T-helper 9 cell (primary cell): ENCODE measurements around the gene ZNF385D.

ENCODE experiments used
- DNase-seq: peaks from one replicate; pipeline ENCODE4 v3.0.0-alpha.2; 2020
- total RNA-seq, 2 donors: gene quantifications; one replicate each; lab custom pipeline; 2026; lab: John Stamatoyannopoulos, UW

The ZNF385D gene, protein sequence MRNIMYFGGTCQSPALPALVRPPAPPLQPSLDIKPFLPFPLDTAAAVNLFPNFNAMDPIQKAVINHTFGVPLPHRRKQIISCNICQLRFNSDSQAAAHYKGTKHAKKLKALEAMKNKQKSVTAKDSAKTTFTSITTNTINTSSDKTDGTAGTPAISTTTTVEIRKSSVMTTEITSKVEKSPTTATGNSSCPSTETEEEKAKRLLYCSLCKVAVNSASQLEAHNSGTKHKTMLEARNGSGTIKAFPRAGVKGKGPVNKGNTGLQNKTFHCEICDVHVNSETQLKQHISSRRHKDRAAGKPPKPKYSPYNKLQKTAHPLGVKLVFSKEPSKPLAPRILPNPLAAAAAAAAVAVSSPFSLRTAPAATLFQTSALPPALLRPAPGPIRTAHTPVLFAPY
- 0 reads per million in 2 donors for total RNA-seq

DNA sequence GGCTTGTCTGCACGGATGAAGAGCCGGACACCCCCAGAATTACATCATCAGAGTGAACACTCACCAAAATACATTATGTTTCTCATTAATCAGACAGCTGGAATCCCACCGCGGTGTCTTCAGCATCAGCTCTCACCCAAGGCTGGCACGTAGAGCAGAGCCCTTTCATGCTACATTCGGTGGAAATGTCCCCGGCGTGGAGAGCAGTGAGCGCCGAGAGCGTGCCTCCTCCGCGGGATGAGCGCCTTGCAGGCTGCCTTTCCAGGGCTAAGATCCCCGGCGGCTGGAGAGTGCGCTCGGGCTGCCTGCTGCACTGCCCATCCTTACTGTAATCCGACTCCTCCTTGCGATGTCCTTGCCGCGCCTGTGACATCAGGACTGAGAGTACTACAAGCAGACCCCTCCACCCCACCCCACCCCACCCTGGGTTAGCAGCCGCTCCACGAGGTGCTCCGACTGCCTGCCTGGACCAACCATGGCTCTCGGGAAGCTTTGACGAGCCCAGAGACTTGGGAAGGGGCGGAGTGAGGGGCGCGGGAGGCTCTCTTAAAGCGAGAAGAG is at the start of gene ZNF385D:
ZNF385D (minus strand) TSS at position 380 of the 561 bp plus-strand sequence; CDS start at position 86, 294 bp downstream.
- DNase-seq: no peak

DNA sequence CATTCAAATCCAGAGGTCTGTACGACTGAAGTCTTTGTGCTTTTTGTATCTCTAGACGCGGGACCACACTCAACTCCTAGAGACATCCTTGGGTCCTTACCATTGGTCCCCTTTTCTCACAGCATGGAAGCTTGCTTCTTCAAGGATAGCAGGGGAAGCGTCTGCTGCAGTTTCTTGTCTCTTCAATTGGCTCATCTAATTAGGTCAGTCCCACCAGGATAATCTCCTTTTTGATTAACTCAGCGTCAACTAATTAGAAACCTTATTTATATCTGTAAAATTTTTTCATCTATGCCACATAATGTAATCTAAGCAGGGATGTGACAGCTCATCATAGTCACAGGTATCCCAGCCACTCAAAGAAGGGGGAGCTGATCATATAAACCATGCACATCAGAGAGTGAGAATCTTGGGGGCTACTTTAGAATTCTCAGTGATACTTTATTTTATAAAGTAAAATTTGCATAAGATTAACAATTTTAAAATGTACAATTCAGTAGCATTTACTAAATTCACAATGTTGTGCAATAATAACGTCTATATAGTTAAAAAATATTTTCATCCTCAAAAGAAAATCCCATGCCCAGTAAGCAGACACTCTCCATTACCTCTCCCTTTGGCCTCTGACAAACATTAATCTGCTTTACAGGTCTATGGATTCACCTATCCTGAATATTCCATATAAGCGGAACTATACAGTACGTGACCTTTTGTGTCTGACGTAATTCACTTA is 47.5 kb upstream of the ZNF385D start:
- DNase-seq: no peak

DNA sequence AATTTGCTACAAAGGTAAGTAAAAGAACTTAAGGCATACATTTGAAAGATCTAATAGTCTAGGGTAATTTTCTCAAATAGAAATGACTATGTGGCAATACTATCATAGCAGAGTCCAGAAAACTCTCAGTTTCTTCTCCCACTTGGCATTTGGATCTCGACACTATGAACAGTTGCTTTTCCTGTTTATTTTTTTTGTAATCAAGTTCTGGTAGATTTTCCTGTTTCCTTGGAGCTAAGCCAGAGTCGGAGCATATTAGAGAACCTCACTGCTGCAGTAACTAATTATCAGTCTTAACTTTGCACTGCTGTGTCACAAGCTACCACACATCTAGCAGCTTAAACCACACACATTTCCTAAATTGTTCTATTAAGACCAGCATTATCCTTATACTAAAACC is 44.9 kb upstream of the ZNF385D start:
- DNase-seq: no peak

DNA sequence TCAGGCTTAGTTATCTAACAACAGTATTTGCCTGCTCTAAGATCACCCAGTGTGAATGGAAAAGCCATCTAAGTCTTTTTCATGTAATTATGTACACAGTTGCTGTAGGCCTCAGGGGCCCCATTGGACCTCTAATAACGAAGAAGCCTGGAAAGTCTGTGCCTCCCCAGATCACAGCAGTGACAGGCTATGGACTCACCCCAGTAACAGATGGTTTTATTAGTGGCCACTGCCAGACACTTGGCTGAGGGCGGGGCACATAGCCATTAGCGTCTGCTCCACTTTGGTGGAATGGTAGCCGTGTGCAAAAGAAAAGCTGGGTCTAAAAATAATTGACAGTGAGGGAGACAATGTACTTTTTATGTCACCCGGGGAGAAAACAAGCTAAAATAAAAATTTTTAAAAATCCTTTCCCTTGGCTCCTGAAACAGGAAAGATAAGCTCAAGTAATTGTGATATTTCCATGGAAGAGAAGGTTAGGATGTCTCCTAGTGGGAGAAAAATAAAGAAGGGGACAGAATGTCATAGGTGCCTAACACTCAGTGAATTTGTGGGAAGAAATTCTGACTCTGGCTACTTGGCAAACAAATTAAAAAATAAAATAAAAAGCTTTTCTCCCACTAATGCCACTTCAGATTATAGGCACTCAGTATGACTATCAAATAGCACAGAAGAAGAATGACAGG is 44.3 kb upstream of the ZNF385D start:
- DNase-seq: no peak

DNA sequence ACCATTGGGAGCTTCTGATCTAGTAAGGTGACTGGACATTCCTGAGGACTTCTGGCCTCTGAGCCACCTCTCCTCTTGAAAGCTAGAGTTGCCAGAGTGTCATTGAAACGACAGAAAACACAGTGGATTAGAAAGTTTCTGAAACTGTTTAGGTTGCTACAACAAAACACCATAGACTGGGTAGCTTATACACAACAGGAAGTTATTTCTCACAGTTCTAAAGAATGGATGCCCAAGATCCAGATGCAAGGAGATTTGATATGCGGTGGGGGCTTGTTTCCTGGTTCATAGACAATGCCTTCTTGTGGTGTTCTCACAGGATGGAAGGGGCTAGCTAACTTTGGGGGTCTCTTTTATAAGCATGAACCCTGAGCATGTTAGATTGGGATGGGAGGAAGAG is 43.3 kb upstream of the ZNF385D start:
- no peak for DNase-seq

DNA sequence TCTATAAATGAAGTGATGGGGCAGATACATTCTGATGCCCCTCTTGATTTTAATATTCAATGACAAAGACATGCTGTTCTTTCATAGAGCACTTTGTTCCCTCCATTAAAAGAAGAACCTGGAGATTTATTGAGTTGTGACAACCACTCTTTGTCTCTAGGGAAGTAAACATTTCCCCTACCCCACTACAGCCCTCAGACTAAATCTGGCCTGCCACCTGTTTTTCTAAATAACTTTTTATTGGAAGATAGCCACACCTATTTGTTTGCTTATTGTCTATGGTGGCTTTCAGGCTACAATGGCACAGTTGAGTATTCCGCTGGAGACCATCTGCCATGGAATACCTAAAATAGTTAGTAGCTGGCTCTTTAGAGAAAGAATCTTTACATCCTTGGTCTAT is 41.2 kb upstream of the ZNF385D start:
- DNase-seq: no peak

DNA sequence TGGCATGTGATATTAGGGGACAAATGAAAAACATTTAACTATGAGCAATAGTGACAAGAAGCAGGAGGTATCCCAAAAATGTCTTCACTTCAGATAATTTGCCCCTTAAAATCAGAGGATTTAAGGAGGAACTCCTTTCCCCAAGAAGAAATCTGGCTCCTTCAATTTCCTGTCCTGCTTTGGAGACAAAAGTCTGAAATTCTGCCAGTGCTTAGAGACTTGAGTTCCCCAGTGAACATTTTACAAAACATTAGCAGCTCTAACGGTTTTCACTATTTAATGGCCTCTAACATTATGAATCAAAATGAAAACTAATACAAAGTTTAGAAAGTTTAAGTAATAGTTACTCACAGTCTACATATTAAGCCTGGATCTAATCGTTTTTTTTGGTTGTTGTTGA is 40.3 kb upstream of the ZNF385D start:
- DNase-seq: no peak

DNA sequence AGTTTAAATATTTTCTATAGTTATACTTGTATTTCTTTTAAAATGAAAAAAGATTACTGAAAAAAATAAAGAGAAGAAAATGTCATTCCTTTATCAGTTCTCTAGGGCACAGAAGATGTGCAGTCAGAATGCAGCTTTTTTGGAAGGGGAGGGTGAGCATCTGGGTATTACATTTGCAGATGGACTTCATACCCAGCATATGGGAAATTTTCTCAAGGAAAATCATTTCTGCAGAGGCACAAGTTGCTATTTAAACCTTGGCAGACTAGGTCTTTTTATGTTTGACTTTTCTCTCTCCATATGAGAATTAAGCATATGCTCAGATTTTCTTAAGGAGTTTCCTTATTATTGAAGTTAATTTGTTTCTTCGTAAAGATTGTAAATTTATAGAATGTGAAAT is 39.5 kb upstream of the ZNF385D start:
- DNase-seq: no peak

DNA sequence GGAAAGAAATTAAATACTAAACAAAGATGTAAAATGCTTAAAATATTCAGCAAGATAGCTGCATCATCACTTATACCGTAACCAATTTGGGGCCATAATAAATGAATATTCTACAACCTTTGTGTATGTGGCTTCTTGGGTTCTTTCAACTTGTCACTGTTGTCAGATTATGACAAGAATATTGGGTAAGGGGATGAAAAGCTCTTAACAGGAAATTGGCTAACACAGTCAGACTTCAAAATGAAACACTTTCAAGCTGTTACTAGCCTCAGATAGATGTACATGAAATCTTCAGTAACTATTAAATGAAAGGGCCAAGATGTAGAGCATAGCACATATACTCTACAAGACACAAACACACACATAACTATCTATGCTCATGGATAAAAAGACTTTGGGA is 38.7 kb upstream of the ZNF385D start:
- DNase-seq: no peak

DNA sequence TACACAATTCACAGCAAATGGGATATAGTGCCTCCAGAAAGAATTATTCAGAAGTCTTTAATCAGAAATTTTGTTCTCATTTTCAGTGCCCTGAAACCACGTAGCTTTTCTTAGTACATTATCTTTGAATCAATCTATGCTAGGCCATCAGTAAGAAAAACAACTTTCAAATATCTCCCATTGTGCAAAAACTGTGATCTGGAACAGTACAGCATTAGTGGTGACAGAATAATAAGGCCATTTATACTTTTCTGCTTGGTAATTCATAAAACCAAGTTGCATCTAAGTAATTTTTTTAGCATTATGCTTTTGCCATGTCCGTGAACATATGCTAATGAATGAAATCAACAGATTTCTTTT is 35.4 kb upstream of the ZNF385D start:
- DNase-seq: no peak

DNA sequence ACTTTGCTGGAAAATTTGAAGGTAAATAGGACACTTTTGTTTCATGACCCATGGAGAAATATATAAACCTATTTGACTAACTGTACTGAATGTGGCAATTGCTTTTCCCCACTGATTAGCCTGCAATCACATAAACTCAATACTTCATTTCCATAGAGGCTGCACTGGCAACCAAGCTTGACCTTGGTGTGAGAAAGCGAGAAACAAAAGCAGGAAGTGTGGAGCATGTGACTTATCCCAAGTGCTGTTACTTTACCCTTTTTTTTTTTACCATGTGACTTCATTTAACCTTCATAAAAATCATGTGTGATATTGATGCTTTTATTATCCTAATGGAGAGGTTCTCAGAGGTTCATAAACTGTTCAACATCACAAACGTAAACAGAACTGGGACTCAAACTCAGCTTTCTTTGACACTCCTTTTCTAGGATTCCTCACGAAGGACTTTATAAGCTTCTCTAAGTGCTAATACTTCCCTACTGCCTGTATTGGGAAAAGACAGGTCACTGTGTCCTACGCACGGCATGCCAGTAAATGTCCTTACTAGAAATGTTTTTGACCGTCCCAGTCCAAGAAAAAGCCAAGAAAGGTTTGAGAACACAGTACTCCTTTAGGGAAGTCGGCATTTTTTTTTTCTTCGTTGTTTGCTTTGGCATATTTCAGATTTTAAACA is 34.9 kb upstream of the ZNF385D start:
- no peak for DNase-seq

DNA sequence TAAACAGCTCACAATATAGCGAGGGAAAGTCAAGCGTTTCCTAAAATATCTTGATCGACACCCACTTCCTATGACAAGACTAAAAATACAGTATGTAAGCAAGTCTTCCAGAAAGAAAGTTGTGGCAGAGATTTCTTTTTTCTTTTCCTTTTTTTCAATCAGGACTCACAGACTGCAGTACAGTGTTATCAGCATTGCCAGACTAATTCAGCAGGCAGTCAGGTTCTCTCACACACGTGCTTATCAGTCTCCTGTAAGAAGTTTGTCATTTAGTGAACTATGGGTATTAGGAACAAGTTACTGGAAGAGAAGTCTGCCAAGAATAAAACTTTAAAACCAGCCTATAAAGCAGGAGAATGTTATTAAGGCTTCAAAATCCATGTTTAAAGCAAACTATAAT is 32.8 kb upstream of the ZNF385D start:
- DNase-seq: no peak

DNA sequence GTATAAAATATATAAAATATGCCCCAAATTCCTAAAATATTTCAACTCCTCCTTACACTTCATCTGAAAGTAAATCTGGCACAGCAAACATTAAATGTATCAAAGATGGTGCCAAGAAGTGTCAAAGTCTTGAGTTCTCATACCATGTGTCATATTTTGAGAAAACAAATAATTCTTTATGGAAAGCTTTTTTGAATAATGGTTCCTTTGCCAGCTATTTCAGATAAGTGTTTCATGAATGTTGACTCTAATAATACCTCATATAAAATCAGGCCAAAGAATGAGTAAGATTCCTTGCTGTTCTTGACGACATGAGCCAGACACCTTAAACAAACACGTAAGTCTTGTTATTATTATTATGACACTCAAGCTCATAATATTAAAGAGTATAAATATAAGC is 30.3 kb upstream of the ZNF385D start:
- DNase-seq: no peak

DNA sequence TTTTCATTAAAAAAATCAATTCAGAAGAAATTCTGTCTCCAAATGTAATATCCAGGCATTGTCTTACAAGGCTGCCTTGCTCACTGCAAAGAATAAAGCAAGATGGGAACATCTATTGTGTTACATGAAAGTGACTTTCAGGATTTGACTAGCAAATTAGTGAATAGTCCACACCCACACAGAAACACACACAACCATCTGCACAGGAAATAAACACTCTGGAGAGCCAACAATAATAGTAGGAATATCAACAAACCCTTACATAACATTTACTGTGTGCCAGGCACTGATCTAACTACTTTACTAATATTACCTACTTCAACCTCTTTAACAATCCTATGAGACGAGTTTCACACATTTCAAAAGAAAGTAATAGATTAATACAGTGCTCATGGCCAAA is 28.9 kb upstream of the ZNF385D start:
- no peak for DNase-seq

DNA sequence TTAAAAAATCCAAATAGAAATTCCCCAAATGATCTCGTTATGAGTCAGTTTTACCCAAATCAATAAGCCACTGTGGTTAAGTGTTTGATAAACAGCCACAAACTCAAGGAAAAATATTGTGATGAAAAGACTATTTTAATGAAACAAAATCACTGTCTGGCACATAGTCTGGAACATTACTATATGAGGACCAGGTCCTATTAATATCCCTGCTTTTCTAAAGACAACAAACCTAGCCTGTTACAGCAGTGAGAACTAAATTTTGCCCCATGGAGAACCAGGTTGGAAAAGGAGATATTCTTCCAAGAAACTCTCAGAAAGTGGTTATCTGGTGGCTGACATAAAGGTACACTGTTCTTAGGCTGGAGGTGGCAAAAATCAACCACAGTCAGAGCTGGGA is 27.7 kb upstream of the ZNF385D start:
- DNase-seq: no peak

DNA sequence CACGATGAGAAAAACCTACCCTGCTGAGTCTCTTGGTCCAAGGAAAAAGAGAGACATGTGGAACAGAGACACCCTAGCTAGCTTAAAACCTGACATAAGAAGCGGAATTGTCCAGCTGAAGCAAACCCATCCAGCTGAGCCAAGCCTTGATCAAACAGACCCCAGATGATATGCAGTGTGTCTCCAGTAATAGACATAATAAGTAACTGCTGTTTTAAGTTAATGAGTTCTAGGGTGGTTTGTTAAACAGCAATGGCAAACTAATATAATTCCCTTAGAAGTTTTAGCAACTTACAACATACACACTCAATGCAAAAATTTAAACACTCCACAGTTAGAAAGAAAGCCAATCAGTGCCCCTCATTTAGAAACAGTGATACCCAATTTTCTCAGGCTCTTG is 26.8 kb upstream of the ZNF385D start:
- DNase-seq: no peak

DNA sequence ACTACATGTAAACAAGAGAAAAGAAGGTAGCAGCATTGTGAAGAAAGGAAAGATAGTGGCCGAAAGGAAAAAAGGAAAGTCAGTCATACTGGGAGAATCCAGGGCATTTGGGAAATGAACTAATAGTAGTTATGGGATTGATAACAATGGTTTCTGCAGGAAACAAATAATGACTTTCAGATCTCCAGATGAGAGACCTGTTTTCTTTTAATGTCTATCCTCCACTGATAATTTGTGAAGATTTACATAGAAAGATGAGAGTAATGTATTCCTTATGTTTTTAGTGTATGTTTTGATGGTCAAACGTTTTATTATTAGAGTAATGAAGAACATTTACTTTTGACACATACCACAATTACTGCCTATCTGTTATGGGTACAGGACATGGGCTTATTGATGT is 15.0 kb upstream of the ZNF385D start:
- DNase-seq: no peak

DNA sequence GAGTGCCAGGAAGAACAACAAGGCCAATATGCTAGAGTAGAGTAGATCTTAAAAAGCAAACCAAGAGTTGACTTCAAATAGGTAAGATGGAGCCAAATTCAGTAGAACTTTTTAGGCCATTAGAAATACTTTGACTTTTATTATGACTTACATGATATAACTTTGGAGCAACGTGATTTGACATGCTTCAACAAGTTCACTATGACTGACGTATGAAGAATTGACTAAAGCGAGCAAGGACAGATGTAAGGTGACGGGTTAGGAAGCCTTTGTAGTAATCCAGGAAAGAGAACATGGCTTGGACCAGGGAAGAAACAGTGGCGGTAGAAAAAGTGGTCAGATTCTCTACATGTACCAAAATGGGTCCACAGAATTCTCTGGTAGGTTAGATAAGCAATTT is 4.9 kb upstream of the ZNF385D start:
- DNase-seq: no peak

DNA sequence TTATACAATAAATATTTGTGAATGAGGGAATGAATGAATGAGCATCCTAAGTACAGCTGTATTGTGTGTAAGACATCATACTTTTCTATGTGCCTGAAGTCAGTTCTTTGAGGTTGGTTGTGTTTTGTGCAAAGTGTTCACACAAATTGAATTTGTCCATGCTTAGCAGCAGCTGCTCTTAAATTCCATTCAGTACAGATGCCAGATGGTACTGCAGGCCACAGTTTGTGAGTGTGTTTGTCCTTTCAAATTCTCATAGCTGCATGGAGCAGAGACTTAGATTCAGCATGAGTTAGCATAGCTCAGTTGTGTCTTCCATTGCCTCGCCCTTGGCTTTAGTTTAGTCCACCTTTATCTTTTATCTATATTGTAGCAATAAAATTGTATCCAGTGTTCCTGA is 3.8 kb upstream of the ZNF385D start:
- DNase-seq: no peak

DNA sequence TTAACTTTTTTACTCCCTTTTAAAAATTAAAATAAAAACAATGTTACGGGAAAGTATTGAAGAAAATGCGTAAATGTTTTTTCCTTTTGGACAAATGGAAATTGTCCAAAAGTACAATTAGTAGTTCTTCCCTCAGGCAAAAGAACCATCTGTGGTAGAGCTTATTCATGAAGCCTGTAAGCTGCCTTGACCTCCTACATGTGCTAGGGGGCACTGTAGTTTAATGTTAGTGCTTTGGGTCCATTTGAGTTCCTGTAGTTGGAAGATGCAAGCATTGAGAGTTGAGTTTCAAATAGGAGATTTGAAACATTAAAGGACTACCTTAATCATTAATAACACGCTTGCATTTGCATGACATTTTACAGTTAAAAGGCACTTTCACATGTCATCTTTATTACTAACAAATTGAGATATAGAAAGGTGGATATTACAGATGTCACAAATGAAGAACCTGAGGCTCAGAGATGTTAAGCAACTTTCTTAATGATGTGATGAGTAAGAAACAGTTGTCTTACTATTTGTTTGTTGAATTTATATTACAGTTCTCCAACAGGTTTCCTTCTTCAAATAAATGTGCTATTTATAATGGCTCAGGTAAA is 1.8 kb upstream of the ZNF385D start:
- no peak for DNase-seq

DNA sequence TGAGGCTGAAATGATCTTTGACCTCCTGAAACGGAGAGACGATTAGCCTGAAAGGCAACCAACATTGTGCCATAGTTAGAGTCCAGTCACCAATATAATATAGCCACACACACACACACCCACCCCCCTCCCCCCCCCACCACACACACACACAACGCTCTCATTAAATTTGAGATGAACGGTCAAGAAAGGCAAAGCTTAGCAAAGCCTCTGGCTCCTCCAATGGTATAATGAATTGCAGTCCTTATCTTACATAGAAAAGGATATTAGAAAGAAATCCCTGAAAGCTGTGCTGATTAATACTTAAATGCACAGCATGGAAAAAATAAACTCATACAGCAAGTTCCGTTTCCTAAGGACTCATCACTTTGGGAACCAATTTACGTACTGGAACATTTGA is 876 bp upstream of the ZNF385D start:
- DNase-seq: no peak

DNA sequence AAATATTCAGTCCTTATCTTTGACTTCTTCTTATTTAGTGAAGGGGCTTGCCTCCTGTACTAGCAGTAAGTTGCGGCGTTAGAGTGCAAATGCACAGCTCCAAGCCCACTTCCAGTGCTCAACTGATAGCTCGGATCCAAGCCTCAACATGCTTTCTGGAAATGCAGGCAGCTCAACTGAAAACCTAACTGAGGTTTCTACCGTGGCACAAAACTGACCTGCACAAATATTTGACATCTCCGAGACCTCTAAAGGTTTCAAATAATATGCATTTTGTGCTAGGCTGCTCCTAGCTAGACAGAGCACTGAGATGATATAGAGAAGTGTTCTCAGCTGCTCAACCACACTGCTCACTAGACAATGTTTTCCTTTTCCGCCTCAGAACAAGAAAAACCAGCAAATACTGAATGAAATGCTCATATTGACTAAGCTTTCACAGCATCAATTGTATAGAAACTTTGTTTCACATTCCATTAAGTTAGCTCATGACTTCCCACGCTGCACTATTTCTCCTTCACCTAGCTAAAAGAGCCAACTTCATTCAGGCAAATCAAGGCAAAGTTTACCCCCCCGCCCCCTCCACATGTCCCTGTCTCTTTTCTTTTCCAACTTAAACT is 822 bp downstream of the ZNF385D start:
- DNase-seq: no peak
